Glomerular endothelial cell (primary cell): Measurements from ENCODE around the gene CAPN11. TPM values are rescaled to one million over a fixed set of nuclear protein-coding genes. Genes with fewer than 3 reads are reported as not detected.
"Not testable (repeated sequence)": the region's sequence is repeated elsewhere in the genome, so short reads cannot be mapped to it uniquely, and the experiment has no call there.

ENCODE experiments used
- DNase-seq: peaks from one replicate; pipeline ENCODE4 v3.0.0-alpha.2; 2011; ENCODE audit warnings: low read depth, low spot score; ENCODE audit errors: extremely low read depth
- total RNA-seq: library from RNA; depleted of rRNA; stranded (reverse); fragments of >200 nt; gene quantifications from 2 replicates; pipeline ENCODE4 v1.2.3, GENCODE V29; 2015

The CAPN11 gene
- total RNA-seq, 1 donor from 2014 or later: 4.1 TPM

DNA sequence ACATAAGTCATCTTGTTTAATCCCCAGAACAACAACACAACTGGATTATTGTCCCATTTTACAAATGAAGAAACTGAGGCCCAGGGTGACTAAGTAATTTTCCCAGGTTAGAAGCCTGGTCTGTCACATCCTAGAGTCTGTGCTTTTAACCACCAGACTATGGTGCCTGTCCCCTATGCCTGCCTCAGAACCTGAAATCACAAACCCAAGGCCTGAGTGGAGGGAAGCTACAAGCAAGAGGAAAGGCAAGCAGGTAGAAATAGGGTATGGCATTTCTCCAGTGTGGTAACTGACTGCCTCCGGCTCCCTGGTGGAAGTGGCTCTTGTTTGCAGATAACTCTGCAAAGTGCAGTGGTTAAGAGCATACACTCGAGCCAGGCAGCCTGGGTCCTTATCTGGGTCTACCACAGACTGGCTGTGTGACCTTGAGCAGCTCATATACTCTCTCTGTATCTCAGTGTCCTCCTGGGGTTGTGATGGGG, 28.7 kb upstream of the CAPN11 start:
- DNase-seq: no peak

GRCh38 chr6:44131892-44132291, 26.7 kb upstream of the CAPN11 start:
- DNase-seq: no peak

GRCh38 chr6:44132476-44132875, 26.1 kb upstream of the CAPN11 start:
- DNase-seq: no peak

GRCh38 chr6:44133003-44133931, 25.4 kb upstream of the CAPN11 start:
- DNase-seq: no peak

- no peak for DNase-seq
These were observed 24.5 kb upstream of the CAPN11 start for GRCh38 chr6:44133981-44134711.

GRCh38 chr6:44135173-44135758, 23.4 kb upstream of the CAPN11 start:
- DNase-seq: no peak

- DNase-seq: no peak
These were observed 22.7 kb upstream of the CAPN11 start for GRCh38 chr6:44135875-44136274.

DNA sequence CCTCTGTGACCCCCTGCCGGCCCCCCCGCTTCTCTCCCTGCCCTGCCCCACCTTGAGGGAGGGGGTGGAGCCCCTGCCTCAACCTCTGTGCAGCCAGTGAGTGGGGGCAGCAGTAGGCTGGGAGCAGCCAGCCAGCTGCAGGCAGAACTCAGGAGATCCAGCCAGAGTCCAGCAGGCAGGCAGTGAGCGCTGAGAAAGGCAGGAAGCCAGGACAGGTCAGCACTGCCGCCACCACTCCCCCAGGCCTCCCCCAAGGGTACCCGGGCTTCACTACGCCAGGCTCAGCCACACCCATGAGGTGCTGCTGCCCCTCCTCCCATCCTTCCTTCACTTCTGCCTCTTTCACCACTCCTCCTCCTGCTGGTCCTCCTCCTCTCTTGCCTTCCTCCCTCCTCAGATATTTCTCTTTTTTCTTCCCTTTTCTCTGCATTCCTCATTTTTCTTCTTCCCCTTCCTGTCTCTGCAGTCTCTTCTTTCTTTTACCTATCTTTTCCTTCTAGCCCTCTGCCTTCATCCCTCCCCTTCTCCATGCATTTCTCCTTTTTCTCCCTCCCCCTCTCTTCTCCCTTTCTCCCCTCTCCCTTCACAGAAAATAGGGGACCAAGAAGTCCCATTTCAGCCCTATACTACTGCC, 19.8 kb upstream of the CAPN11 start:
- no peak for DNase-seq

- no peak for DNase-seq
These were observed 19.3 kb upstream of the CAPN11 start for GRCh38 chr6:44139351-44139743.

- no peak for DNase-seq
These were observed 15.8 kb upstream of the CAPN11 start for GRCh38 chr6:44142835-44143234.

- DNase-seq: no peak
These were observed 14.9 kb upstream of the CAPN11 start for GRCh38 chr6:44143731-44144130.

GRCh38 chr6:44144536-44144935, 14.1 kb upstream of the CAPN11 start:
- not testable (repeated sequence) for DNase-seq

DNA sequence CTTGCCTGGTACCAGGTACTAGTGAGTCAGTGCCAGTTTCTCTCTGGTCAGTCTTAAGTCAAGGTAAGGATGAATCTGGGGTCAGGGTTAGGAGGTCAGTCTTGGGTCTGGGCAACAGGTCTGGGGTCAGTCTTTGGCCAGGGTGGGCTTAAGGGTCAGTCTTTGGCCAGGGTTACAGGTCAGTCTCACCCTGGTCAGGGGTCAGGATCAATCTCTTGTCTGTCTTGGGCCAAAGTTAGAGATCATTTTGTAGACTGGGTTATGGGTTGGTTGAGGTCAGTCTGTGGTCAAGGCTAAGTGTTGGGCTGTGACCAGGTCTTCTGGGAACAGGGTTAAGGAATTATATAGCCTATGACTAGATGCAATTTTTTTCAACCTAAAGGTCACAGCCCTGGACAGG, 12.8 kb upstream of the CAPN11 start:
- DNase-seq: no peak

DNA sequence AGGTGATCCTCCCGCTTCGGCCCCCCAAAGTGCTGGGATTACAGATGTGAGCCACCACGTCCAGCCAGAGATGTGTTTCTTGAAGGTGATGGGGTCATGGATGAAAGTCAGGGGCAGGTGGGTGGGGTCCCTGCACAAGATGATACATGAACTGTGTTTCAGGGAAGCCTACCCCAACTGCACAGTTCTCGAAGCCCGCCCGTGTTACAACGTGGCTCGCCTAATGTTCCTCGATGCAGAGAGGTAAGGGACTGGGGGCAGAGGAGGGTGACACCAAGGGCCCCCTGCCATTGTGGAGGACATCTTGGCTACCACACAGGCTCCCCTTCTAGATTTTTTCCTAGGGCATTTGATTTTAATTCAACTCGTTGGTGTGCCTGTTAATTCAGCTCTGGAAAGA, 11.9 kb upstream of the CAPN11 start:
- DNase-seq: no peak

DNA sequence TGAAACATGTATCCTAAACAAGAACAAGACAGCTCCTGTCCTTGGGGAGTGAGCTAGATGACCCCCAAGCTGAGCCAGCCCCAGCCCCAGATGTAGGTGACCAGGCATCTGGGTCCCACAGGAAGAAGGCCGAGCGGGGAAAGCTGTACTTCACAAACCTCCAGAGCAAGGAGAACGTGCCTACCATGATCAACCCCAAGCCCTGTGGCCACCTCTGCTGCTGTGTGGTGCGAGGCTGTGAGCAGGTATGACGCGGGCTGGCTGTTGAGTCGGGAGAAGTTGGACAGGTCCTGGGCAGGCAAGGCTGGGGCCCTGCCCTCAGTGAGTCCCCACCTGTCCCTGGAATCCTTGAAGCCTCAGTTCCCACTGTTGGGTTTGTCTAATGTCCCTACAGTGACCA, 11.4 kb upstream of the CAPN11 start:
- no peak for DNase-seq

GRCh38 chr6:44148306-44148705, 10.3 kb upstream of the CAPN11 start:
- no peak for DNase-seq

DNA sequence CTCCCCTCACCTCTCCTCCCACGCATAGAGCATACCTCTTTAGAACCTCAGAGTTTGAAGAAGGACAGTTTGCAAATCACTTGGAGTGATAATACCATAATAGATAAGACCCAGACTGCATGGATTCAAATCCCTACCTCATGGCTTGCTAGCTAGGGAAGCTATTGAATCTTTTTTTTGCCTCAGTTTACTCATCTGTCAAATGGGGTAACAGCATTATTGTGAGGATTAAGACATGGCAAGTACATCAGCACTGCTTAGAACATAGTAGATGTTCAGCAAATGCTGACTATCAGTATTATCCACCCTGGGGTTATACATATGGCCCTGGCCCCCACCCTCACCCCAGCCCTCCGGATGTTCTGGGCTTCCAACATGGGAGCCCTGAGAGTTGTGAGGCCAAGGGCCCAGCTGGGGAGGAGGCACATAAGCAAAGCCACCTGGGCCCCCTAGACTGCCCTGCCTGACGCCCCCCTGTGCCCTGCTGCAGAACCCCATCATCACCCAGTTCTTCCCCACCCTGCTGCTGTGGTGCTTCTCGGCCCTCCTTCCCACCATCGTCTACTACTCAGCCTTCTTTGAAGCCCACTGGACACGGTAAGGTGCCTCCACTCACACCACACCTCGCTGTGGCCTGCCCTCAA, 9.1 kb upstream of the CAPN11 start:
- no peak for DNase-seq

GRCh38 chr6:44150317-44150917, 8.2 kb upstream of the CAPN11 start:
- no peak for DNase-seq

DNA sequence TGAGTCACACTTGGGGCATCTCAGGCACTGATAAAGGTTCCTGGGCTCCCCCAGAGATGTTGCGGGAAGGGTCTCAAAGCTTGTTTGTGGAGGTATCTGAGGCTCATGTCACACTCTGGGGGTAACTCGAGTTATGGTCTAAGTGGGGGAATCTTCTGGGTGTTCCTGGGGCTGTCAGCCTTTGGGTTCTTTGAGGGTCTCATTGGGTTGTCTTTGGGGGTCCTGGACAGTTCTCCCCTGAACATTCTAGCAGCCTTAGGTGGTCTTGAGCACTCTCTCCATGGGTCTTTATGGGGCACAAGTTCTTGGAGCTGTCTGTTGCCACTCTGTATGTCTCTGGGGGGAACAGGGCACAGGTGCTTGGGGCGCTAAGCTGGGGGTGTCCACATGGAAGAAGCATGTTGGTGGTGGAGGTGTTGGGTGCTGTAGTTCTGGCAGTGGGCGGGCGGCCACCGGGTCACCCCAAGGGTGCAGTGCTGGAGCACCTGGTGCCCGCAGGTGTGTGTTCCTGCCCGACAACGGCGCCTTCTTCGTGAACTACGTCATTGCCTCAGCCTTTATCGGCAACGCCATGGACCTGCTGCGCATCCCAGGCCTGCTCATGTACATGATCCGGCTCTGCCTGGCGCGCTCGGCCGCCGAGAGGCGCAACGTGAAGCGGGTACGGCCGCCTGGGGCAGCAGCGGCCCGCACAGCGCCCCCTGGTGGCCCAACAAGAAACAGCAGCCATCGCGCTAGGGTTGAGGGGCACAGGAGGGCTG, 7.1 kb upstream of the CAPN11 start:
- DNase-seq: no peak
